Endodermal cell (in vitro differentiated cells): ENCODE measurements around the gene LRFN4. TPM values are rescaled to one million over a fixed set of nuclear protein-coding genes. Genes with fewer than 3 reads are reported as not detected.

Experiments used
- DNase-seq: peaks from one replicate; pipeline ENCODE4 v3.0.0-alpha.2; 2017
- H3K27ac ChIP-seq: 2 replicates; pipeline ENCODE4 v1.5.1; 2013; ENCODE audit warnings: mild to moderate bottlenecking, low read depth, low read length, moderate library complexity
- H3K27me3 ChIP-seq: 2 replicates; pipeline ENCODE4 v1.6.1; 2013; ENCODE audit warnings: mild to moderate bottlenecking, low read length, moderate library complexity; ENCODE audit not compliant: insufficient read depth, control insufficient read depth, poor library complexity, severe bottlenecking
- H3K36me3 ChIP-seq: 2 replicates; pipeline ENCODE4 v1.7.0; 2013; ENCODE audit warnings: mild to moderate bottlenecking, low read length, moderate library complexity; ENCODE audit not compliant: control insufficient read depth, insufficient read depth
- H3K4me1 ChIP-seq: one replicate; pipeline ENCODE4 v1.7.0; 2013; ENCODE audit warnings: low read length; ENCODE audit not compliant: control insufficient read depth, insufficient read depth
- H3K4me3 ChIP-seq: 2 replicates; pipeline ENCODE4 v1.5.1; 2013; ENCODE audit warnings: mild to moderate bottlenecking, low read length, moderate library complexity
- H3K9ac ChIP-seq: 2 replicates; pipeline ENCODE4 v1.6.1; 2013; ENCODE audit warnings: mild to moderate bottlenecking, low read length, moderate library complexity; ENCODE audit not compliant: poor library complexity, severe bottlenecking; ENCODE audit errors: extremely low read depth
- H3K9me3 ChIP-seq: 2 replicates; pipeline ENCODE4 v1.6.1; 2013; ENCODE audit warnings: mild to moderate bottlenecking, low read length, moderate library complexity; ENCODE audit not compliant: control insufficient read depth
- H3K27ac Mint-ChIP-seq: 2 replicates; pipeline ENCODE4 v1.8.0; 2020; ENCODE audit warnings: mixed read lengths
- H3K27me3 Mint-ChIP-seq: 2 replicates; pipeline ENCODE4 v1.8.0; 2021; ENCODE audit warnings: mild to moderate bottlenecking, mixed read lengths; ENCODE audit not compliant: insufficient read depth
- H3K36me3 Mint-ChIP-seq: 2 replicates; pipeline ENCODE4 v1.8.0; 2020; ENCODE audit warnings: low read depth, mixed read lengths
- H3K4me1 Mint-ChIP-seq: 2 replicates; pipeline ENCODE4 v1.8.0; 2020; ENCODE audit warnings: mixed read lengths
- H3K4me3 Mint-ChIP-seq: 2 replicates; pipeline ENCODE4 v1.8.0; 2020; ENCODE audit warnings: mild to moderate bottlenecking, moderate library complexity, mixed read lengths
- H3K9me3 Mint-ChIP-seq: 2 replicates; pipeline ENCODE4 v1.8.0; 2020; ENCODE audit warnings: mild to moderate bottlenecking, mixed read lengths
- CTCF ChIP-seq: fragments of 200-600 bp; sonication (generic); conservative IDR thresholded peaks from 2 replicates; pipeline ENCODE4 v1.5.0; 2021; ENCODE audit warnings: antibody characterized with exemption, mild to moderate bottlenecking
- WGBS, 2 experiments: methylation state at CpG; one replicate each; pipeline versions ENCODE4 v1.1.5 to v1.1.7; 2013; ENCODE audit warnings: missing lambda C conversion rate in 2 of 2, mixed read lengths in 1 of 2; ENCODE audit not compliant: insufficient coverage in 1 of 2, insufficient read length in 1 of 2; 5-methylcytosine and 5-hydroxymethylcytosine counted together
- total RNA-seq, 2 donors: library from RNA; stranded (reverse); fragmentation: NEBNext Ultra II Directional in 1 of 2; extraction: Animal tissue kit (Norgen Biotek cat#: 25700) in 1 of 2; gene quantifications; 2 replicates in 1 of 2; 3 replicates in 1 of 2; pipeline ENCODE4 v1.2.1, GENCODE V29; 2021

The LRFN4 gene
- total RNA-seq, 2 donors from 2014 or later, result 23.2 to 26.2 TPM

- Histone ChIP-seq H3K4me1 (no peaks in the 10 kb centered on the region), H3K9me3 (no peaks in the 10 kb centered on the region), H3K9ac (no peak overlapping the region), H3K4me3 (no peak overlapping the region), H3K36me3 (no peaks in the 10 kb centered on the region), H3K27me3 (no peaks in the 10 kb centered on the region), H3K27ac (peak overlapping the region; percentile 94)
- Mint-ChIP-seq H3K36me3 (no peaks in the 10 kb centered on the region), H3K9me3 (no peaks in the 10 kb centered on the region), H3K27me3 (peaks cover 20% of the 10 kb centered on the region), H3K4me3 (no peak overlapping the region), H3K27ac (peak overlapping the region; percentile 28), H3K4me1 (peaks cover 36% of the 10 kb centered on the region)
- no peak for DNase-seq
- no peak for TF ChIP-seq CTCF
- whole genome bisulfite sequencing, 2 experiments, result 87 to 90% methylated on average over 2 to 9 of the region's 9 CpGs
These were observed 25.1 kb downstream of the LRFN4 start for GRCh38 chr11:66881927-66882452.

GRCh38 chr11:66882561-66883015 lies 25.7 kb downstream of the LRFN4 start:
- no peaks in the 10 kb centered on the region for H3K4me1 ChIP-seq
- no peaks in the 10 kb centered on the region for H3K27me3 ChIP-seq
- DNase-seq, result no peak
- no peak for TF ChIP-seq CTCF
- H3K36me3 ChIP-seq, result no peaks in the 10 kb centered on the region
- no peaks in the 10 kb centered on the region for H3K9me3 Mint-ChIP-seq
- WGBS, 2 experiments, result 79 to 86% methylated on average over 5 to 14 of the region's 14 CpGs
- H3K4me3 ChIP-seq, result no peak overlapping the region
- no peak overlapping the region for H3K4me3 Mint-ChIP-seq
- H3K9me3 ChIP-seq, result no peaks in the 10 kb centered on the region
- no peak overlapping the region for H3K9ac ChIP-seq
- H3K27me3 Mint-ChIP-seq, result peaks cover 17% of the 10 kb centered on the region
- H3K4me1 Mint-ChIP-seq, result peaks cover 35% of the 10 kb centered on the region
- peak overlapping the region; percentile 72 for H3K27ac Mint-ChIP-seq
- no peaks in the 10 kb centered on the region for H3K36me3 Mint-ChIP-seq
- H3K27ac ChIP-seq, result peak overlapping the region; percentile 94

- Histone ChIP-seq H3K9me3 (no peaks in the 10 kb centered on the region), H3K36me3 (no peaks in the 10 kb centered on the region), H3K4me1 (no peaks in the 10 kb centered on the region), H3K27me3 (no peaks in the 10 kb centered on the region), H3K4me3 (no peak overlapping the region), H3K27ac (peak overlapping the region; percentile 94), H3K9ac (no peak overlapping the region)
- peaks cover 31% of the 10 kb centered on the region for H3K4me1 Mint-ChIP-seq
- no peaks in the 10 kb centered on the region for H3K9me3 Mint-ChIP-seq
- peaks cover 11% of the 10 kb centered on the region for H3K27me3 Mint-ChIP-seq
- WGBS, 2 experiments, result 62 to 74% methylated on average over 19 to 29 of the region's 29 CpGs
- TF ChIP-seq CTCF, result peak; percentile 92
- H3K36me3 Mint-ChIP-seq, result no peaks in the 10 kb centered on the region
- DNase-seq, result peak; percentile 98
- H3K27ac Mint-ChIP-seq, result peak overlapping the region; percentile 72
- no peak overlapping the region for H3K4me3 Mint-ChIP-seq
These were observed 26.4 kb downstream of the LRFN4 start for GRCh38 chr11:66883016-66883965.
